Measurements from ENCODE around the gene CYP27B1. TPM values are rescaled to one million over a fixed set of nuclear protein-coding genes. Genes with fewer than 3 reads are reported as not detected.

CYP27B1 gene
- total and polyA plus RNA-seq, 4 donors = 0.05 to 1.6 (median 0.17) TPM

DNA sequence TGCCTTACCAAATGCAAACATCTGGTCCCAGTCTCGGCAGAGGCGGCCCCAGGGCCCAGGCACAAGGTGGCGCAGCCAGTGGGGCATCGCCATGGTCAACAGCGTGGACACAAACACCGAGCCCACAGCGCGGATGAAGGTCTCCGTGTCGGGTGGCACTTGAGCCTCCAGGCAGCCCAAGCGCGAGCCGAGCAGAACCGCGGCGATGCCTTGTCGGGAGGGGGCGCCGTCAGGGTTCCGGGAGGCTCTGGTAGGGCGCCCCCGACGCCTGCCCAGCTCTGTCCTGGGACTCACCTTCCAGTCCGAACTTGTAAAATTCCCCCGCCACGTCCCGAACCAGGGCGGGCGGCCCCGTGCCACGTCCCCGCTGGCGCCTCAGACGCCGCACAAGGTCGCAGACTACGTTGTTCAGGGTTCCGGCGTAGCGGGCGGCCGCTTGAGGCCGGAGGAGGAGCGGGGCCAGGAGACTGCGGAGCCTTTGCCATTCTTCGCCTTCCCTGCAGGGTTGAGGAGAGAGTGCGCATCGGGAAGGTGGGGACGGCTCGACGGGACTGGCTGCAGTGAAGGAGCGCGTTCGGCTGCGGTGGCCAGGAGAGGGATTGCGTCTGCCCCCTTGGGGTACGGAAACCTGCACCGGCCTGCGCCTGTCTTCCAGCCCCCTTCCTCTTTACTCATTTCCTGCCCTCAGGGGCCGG lies 1.7 kb downstream of the CYP27B1 start:
- peak overlapping the region in 2 of 3 donors; percentile 15 to 42 for H3K4me3 ChIP-seq (ENCODE audit: low read depth in 1 of 3, low read length in 3 of 3)
- TF ChIP-seq HNF4A (conservative IDR thresholded peaks at IDR 0.05) (no peak), JUND (IDR thresholded peaks at IDR 0.05) (no peak), TAF1 (conservative IDR thresholded peaks at IDR 0.05) (no peak), SP1 (IDR thresholded peaks at IDR 0.05) (no peak), FOXA2 (IDR thresholded peaks at IDR 0.05) (no peak), EGR1 (IDR thresholded peaks at IDR 0.05; ENCODE audit: low read depth in 2 of 2) (no peak), FOXA1 (IDR thresholded peaks at IDR 0.05) (no peak), RAD21 (IDR thresholded peaks at IDR 0.05) (no peak), RXRA (IDR thresholded peaks at IDR 0.05) (no peak), HNF4G (IDR thresholded peaks at IDR 0.05) (no peak), ZBTB33 (IDR thresholded peaks at IDR 0.05) (no peak), GABPA (IDR thresholded peaks at IDR 0.05 in 1 of 2, conservative IDR thresholded peaks at IDR 0.05 in 1 of 2) (no peak), CTCF (IDR thresholded peaks at IDR 0.05; ENCODE audit: low read depth, low read length, missing input control) (no peak), YY1 (IDR thresholded peaks at IDR 0.05) (no peak), ATF3 (IDR thresholded peaks at IDR 0.05) (no peak), NR2F2 (IDR thresholded peaks at IDR 0.05) (no peak)
- TF ChIP-seq, protein P1, sequence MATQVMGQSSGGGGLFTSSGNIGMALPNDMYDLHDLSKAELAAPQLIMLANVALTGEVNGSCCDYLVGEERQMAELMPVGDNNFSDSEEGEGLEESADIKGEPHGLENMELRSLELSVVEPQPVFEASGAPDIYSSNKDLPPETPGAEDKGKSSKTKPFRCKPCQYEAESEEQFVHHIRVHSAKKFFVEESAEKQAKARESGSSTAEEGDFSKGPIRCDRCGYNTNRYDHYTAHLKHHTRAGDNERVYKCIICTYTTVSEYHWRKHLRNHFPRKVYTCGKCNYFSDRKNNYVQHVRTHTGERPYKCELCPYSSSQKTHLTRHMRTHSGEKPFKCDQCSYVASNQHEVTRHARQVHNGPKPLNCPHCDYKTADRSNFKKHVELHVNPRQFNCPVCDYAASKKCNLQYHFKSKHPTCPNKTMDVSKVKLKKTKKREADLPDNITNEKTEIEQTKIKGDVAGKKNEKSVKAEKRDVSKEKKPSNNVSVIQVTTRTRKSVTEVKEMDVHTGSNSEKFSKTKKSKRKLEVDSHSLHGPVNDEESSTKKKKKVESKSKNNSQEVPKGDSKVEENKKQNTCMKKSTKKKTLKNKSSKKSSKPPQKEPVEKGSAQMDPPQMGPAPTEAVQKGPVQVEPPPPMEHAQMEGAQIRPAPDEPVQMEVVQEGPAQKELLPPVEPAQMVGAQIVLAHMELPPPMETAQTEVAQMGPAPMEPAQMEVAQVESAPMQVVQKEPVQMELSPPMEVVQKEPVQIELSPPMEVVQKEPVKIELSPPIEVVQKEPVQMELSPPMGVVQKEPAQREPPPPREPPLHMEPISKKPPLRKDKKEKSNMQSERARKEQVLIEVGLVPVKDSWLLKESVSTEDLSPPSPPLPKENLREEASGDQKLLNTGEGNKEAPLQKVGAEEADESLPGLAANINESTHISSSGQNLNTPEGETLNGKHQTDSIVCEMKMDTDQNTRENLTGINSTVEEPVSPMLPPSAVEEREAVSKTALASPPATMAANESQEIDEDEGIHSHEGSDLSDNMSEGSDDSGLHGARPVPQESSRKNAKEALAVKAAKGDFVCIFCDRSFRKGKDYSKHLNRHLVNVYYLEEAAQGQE (IDR thresholded peaks at IDR 0.05) = no peak
- TF ChIP-seq, protein P2, sequence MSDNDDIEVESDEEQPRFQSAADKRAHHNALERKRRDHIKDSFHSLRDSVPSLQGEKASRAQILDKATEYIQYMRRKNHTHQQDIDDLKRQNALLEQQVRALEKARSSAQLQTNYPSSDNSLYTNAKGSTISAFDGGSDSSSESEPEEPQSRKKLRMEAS (IDR thresholded peaks at IDR 0.05) = no peak
- no peaks in the 10 kb centered on the region for H3K9me3 ChIP-seq (ENCODE audit: control insufficient read depth in 4 of 4, low read length in 3 of 4)
- peaks cover 5 to 30% (median 20%) of the 10 kb centered on the region in 4 donors for H3K4me1 ChIP-seq (ENCODE audit: control insufficient read depth in 4 of 4, insufficient read depth in 4 of 4, low read length in 3 of 4)
- H3K36me3 ChIP-seq (ENCODE audit: control insufficient read depth in 4 of 4, insufficient read depth in 3 of 4, low read depth in 1 of 4, low read length in 3 of 4) = peaks cover 7 to 19% (median 10%) of the 10 kb centered on the region in 4 donors
- H3K9ac ChIP-seq (ENCODE audit: low read depth in 1 of 2, low read length in 2 of 2) = no peak overlapping the region
- peaks cover 0 to 14% (median 6%) of the 10 kb centered on the region in 4 donors for H3K27me3 ChIP-seq (ENCODE audit: control insufficient read depth in 4 of 4, insufficient read depth in 4 of 4, low read length in 3 of 4)
- DNase-seq (ENCODE audit: low spot score) = no peak
- 4% methylated on average over 60 of the region's 60 CpGs for WGBS
- no peak overlapping the region for H3K27ac ChIP-seq (ENCODE audit: low read depth in 1 of 2, low read length in 2 of 2)

All from liver (tissue), 9 donors.